Loucy (cell line): ENCODE measurements around the gene RAD51B.

Experiments used
- H2AFZ ChIP-seq: fragments of 200-600 bp; sonication (generic); 2 replicates; pipeline ENCODE4 v1.6.0; 2016; ENCODE audit warnings: antibody characterized with exemption, mild to moderate bottlenecking, low read length, moderate library complexity
- H3F3A ChIP-seq: fragments of 200-600 bp; 2 replicates; pipeline ENCODE4 v1.6.0; 2016; ENCODE audit warnings: antibody characterized with exemption, low read depth, mild to moderate bottlenecking
- H3K27me3 ChIP-seq: fragments of 200-600 bp; sonication (generic); 2 replicates; pipeline ENCODE4 v1.6.1; 2014; ENCODE audit warnings: low read length, mild to moderate bottlenecking; ENCODE audit not compliant: insufficient read depth, poor library complexity, severe bottlenecking
- H3K36me3 ChIP-seq: fragments of 200-600 bp; sonication (generic); 2 replicates; pipeline ENCODE4 v1.6.1; 2016; ENCODE audit warnings: low read length; ENCODE audit not compliant: insufficient read depth
- H3K4me1 ChIP-seq: fragments of 200-600 bp; sonication (generic); 2 replicates; pipeline ENCODE4 v1.5.1; 2014; ENCODE audit warnings: low read length, mild to moderate bottlenecking; ENCODE audit not compliant: insufficient read depth, poor library complexity, severe bottlenecking
- H3K4me2 ChIP-seq: fragments of 200-600 bp; sonication (generic); 2 replicates; pipeline ENCODE4 v1.6.0; 2014; ENCODE audit warnings: antibody characterized with exemption, low read length, low read depth, mild to moderate bottlenecking; ENCODE audit not compliant: poor library complexity, severe bottlenecking
- H3K4me3 ChIP-seq: fragments of 200-600 bp; sonication (generic); 2 replicates; pipeline ENCODE4 v1.5.1; 2014; ENCODE audit warnings: low read length, mild to moderate bottlenecking, mixed read lengths; ENCODE audit not compliant: poor library complexity, severe bottlenecking
- H3K79me2 ChIP-seq: fragments of 200-600 bp; sonication (generic); 2 replicates; pipeline ENCODE4 v1.6.1; 2014; ENCODE audit warnings: low read length; ENCODE audit not compliant: insufficient read depth
- H3K9ac ChIP-seq: fragments of 200-600 bp; sonication (generic); 2 replicates; pipeline ENCODE4 v1.6.0; 2014; ENCODE audit warnings: mild to moderate bottlenecking, low read depth, low read length, moderate library complexity; ENCODE audit not compliant: poor library complexity, severe bottlenecking
- H3K9me2 ChIP-seq: fragments of 200-600 bp; sonication (generic); replicated peaks from 2 replicates; pipeline ENCODE4 v1.6.1; 2016; ENCODE audit warnings: low read depth, low read length, mixed read lengths
- H3K9me3 ChIP-seq: fragments of 200-600 bp; sonication (generic); 2 replicates; pipeline ENCODE4 v1.6.1; 2014; ENCODE audit warnings: mild to moderate bottlenecking, antibody characterized with exemption, low read length, low read depth; ENCODE audit not compliant: insufficient read depth
- H4K20me1 ChIP-seq: fragments of 200-600 bp; sonication (generic); 2 replicates; pipeline ENCODE4 v1.6.0; 2014; ENCODE audit warnings: antibody characterized with exemption, low read length, mild to moderate bottlenecking; ENCODE audit not compliant: insufficient read depth, poor library complexity, severe bottlenecking
- CTCF ChIP-seq: fragments of 200-600 bp; sonication (generic); conservative IDR thresholded peaks from 2 replicates; pipeline ENCODE4 v1.5.1; 2014; ENCODE audit warnings: mild to moderate bottlenecking, antibody characterized with exemption, low read length
- EZH2phosphoT487 ChIP-seq: fragments of 200-600 bp; IDR thresholded peaks from 2 replicates; pipeline ENCODE4 v1.6.1; 2018; ENCODE audit warnings: antibody characterized with exemption, mild to moderate bottlenecking, moderate library complexity, borderline replicate concordance

RAD51B gene

GRCh38 chr14:68557648-68558047 lies 738.1 kb downstream of the RAD51B start:
- H4K20me1 ChIP-seq: no peaks in the 10 kb centered on the region
- H3K9me3 ChIP-seq: no peaks in the 10 kb centered on the region
- H3F3A ChIP-seq: no peaks in the 10 kb centered on the region
- peak overlapping the region; percentile 67 for H3K4me2 ChIP-seq
- H3K36me3 ChIP-seq: no peaks in the 10 kb centered on the region
- H3K9ac ChIP-seq: peak overlapping the region; percentile 8
- H2AFZ ChIP-seq: peak overlapping the region; percentile 7; the same call in 1 of the 2 replicates
- no peaks in the 10 kb centered on the region for H3K27me3 ChIP-seq
- H3K4me3 ChIP-seq: peak overlapping the region; percentile 29
- TF ChIP-seq CTCF: no peak
- no peak for TF ChIP-seq EZH2phosphoT487
- peaks cover 72% of the 10 kb centered on the region for H3K4me1 ChIP-seq
- H3K9me2 ChIP-seq: no peaks in the 10 kb centered on the region
- no peaks in the 10 kb centered on the region for H3K79me2 ChIP-seq

GRCh38 chr14:68558096-68558495 lies 738.5 kb downstream of the RAD51B start:
- Histone ChIP-seq H3K9me3 (no peaks in the 10 kb centered on the region), H3K36me3 (no peaks in the 10 kb centered on the region), H2AFZ (0 out of 2 replicates have a peak overlapping the region, but pooled peaks have one; percentile 7), H3K9ac (peak overlapping the region; percentile 8), H3K27me3 (no peaks in the 10 kb centered on the region), H4K20me1 (no peaks in the 10 kb centered on the region), H3K4me3 (peak overlapping the region; percentile 29), H3K79me2 (no peaks in the 10 kb centered on the region), H3K4me1 (peaks cover 72% of the 10 kb centered on the region), H3K4me2 (peak overlapping the region; percentile 67), H3F3A (peaks cover 3% of the 10 kb centered on the region; the same call in 1 of the 2 replicates), H3K9me2 (no peaks in the 10 kb centered on the region)
- no peak for TF ChIP-seq EZH2phosphoT487
- TF ChIP-seq CTCF: no peak

- H3K4me2 ChIP-seq: no peak overlapping the region
- H3K79me2 ChIP-seq: no peaks in the 10 kb centered on the region
- H3K27me3 ChIP-seq: no peaks in the 10 kb centered on the region
- no peak overlapping the region for H3K9ac ChIP-seq
- H4K20me1 ChIP-seq: no peaks in the 10 kb centered on the region
- no peaks in the 10 kb centered on the region for H3K36me3 ChIP-seq
- peaks cover 77% of the 10 kb centered on the region for H3K4me1 ChIP-seq
- no peak overlapping the region for H2AFZ ChIP-seq
- H3K9me2 ChIP-seq: no peaks in the 10 kb centered on the region
- TF ChIP-seq EZH2phosphoT487 (no peak), CTCF (no peak)
- H3K9me3 ChIP-seq: no peaks in the 10 kb centered on the region
- no peak overlapping the region for H3K4me3 ChIP-seq
- H3F3A ChIP-seq: peaks cover 5% of the 10 kb centered on the region; the same call in 1 of the 2 replicates
Measured at GRCh38 chr14:68559949-68560348, 740.4 kb downstream of the RAD51B start.
